NCI-H2081 treated with DMSO at 0.1 percent for 48 hours (cell line): Measurements from ENCODE around the gene LZTS3.
"Not testable (repeated sequence)": the region's sequence is repeated elsewhere in the genome, so short reads cannot be mapped to it uniquely, and the experiment has no call there.

Experiments
- DNase-seq: peaks from one replicate; lab custom pipeline; 2025; lab: John Stamatoyannopoulos, UW

The LZTS3 gene

GRCh38 chr20:3166913-3167342 lies 6.4 kb downstream of the LZTS3 start:
- no peak for DNase-seq

DNA sequence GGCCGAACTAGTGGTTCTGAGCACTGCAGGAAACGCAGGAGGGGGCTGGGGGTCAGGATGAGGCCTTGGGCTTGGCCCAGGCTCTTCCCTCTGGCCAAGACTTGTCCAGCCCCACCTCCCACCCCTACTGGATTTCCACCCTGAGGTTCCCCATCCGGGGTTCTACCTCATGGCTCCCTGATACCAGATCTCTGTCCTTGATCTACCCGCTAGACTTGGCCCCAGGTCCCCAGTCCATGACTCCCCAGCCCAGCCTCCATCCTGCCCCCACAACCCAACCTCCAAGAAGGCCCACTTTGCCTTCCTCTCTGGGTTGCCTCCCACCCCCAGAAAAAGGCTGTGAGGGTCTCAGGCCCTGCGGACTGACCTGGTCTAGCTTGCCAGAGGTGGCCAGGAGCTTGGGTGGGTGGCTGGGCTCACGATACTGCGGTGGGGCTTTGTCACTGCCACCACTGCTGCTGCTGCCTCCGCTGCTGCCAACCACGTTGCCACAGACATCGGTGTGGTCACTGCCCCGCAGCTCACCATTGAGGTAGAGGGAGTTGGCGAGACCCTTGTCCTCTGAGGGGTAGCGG lies 6.9 kb downstream of the LZTS3 start:
- DNase-seq: no peak

DNA sequence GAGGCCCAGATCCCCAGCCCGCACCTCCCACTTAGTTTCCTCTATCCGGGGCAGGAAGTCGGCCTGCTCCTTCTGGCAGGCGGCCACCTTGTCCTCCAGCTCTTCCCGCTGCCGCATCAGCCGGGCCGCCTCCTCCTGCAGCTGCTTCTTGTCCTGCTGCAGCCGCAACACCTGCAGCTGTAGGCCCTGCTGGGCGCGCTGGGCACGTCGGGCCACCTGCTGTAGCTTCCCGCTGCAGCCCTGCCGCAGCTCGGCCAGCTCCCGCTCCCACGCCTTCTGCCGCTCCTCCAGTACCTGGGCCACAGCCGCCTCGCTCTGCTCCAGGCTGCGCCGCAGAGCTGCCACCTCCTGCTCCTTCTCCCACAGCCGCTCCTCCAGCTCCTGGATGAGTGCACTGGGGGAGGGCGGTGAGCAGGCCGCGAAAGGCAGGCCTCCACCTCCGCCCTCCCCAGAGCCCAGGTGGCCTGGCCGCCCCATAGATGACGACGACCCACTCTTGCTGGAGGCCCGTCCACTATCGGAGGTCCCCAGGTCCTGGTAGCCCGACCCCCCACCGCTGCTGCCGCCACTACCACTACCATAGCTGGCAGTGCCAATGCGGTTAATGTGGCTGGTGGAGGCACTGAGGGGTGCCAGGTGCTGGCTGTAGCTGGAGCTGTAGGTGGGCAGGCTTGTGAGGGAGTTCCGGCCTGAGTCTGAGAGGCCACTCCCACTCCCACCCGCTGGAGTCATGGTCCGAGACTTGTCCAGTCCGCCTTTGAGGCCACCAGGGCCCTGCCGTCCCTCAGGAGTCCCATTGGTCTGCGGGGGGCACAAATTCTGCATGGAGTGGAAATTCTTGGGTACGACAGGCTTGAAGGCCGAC lies 7.6 kb downstream of the LZTS3 start:
- no peak for DNase-seq

- DNase-seq: no peak
Observed at GRCh38 chr20:3164763-3165410, 8.5 kb downstream of the LZTS3 start.

DNA sequence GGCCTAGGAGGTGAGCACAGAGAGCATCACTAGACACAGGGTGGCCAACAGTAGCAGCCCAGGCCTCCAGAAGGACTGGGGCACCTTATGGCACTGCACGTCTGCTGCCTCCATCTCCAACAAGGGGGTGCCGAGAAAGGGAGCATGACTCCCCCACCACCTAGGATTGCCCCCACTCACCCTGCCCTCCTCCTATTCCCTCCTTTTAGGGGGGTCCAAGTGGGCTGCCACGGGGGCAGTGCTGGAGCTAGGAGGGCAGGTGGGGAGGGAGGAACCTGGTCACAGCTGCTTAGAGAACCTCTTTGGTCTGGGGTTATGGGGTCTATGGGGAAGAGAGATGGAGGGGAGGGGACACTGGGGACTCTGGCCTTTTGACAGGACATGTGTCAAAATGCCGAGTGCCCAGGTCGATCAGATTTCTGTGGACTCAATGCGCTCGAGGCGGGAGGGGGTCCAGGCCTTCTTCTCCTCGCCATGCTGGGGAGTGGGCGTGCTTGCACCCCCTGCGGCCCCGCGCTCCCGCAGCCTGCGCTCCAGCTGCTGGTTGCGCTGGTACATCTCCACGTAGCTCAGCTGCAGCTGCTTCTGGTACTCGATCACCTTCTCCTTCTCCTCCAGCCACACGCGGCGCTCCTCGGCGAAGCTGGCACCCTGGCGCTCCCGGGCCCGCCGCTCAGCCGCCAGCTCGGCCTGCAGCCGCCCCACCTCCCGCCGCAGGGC lies 9.1 kb downstream of the LZTS3 start:
- no peak for DNase-seq

DNA sequence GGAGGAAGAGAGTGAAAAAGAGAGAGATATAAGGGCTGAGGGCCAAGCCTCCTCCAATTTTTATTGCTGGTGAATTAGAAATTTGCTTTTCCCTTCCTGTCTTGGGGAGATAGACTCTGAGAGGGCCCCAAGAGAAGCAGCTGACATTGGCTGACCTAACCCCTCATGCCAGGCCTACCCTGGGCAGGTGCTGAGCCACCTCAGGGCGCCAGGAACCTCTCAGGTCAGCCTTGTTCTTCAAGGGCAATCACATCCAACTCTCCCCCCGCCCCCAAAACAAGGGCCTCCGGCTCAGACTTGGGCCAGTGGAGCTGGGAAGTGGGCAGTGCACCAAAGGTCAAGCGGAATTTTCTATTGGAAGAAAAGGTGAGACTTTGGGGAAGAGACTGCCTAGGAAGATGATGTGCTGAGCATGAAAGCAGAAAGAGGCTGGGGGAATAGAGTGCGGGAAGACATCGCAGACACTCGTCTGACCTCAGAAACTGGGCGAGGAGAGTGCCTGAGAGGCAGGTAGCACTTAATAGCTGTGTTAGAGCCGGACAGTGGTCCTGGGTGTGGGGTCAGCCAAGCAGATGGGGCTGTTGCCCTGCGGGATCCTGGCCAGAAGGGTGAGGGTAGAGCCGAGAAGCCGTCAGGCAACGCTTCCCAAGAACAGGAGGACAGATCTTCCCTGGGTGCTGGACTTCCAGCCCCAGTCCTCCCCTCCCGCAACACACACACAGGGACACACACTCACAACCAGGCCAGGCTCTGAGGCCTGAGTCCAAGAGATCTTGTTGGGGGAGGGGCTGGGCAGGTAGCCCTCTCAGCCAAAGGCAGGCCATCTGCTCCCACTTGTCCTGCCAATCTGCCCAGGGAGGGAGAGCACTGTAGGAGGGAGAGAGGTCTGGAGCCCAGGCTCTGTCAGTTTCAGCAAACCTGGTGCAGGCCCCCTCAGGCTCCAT lies 10.0 kb downstream of the LZTS3 start:
- DNase-seq: no peak

DNA sequence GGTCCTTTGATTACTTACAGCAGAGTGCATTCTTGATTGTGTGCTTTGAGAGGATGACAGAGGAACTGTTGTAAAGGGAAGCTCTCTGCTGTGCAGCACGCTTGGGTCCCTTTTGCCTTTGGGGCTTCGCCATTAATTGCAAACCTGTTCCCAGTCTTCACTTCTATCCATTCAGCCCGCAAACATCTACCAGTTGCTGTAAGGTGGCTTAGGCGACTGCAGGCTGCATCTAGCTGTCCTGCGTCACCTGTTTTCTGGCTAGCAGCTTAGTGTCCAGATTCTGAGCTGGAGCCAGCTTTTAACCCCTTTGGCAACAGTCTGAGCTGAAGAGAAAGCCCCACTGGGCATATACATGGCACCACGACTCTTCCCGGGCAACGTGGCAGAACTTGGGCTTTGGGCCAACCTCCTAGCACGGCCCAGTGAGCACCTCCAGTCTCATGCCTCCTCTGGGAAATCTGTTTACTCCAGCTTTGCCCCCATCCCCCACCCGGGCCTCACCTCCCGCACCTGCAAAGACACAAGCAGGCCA lies 11.2 kb downstream of the LZTS3 start:
- no peak for DNase-seq

- no peak for DNase-seq
Observed at GRCh38 chr20:3161316-3162079, 11.9 kb downstream of the LZTS3 start.

- no peak for DNase-seq
Observed at GRCh38 chr20:3160418-3160817, 12.9 kb downstream of the LZTS3 start.

- no peak for DNase-seq
Observed at GRCh38 chr20:3158968-3159431, 14.3 kb downstream of the LZTS3 start.

GRCh38 chr20:3157817-3158216 lies 15.5 kb downstream of the LZTS3 start:
- DNase-seq: no peak

GRCh38 chr20:3156811-3157619 lies 16.3 kb downstream of the LZTS3 start:
- DNase-seq: no peak

GRCh38 chr20:3152057-3152644 lies 21.2 kb downstream of the LZTS3 start:
- not testable (repeated sequence) for DNase-seq

GRCh38 chr20:3150908-3151307 lies 22.4 kb downstream of the LZTS3 start:
- DNase-seq: no peak

DNA sequence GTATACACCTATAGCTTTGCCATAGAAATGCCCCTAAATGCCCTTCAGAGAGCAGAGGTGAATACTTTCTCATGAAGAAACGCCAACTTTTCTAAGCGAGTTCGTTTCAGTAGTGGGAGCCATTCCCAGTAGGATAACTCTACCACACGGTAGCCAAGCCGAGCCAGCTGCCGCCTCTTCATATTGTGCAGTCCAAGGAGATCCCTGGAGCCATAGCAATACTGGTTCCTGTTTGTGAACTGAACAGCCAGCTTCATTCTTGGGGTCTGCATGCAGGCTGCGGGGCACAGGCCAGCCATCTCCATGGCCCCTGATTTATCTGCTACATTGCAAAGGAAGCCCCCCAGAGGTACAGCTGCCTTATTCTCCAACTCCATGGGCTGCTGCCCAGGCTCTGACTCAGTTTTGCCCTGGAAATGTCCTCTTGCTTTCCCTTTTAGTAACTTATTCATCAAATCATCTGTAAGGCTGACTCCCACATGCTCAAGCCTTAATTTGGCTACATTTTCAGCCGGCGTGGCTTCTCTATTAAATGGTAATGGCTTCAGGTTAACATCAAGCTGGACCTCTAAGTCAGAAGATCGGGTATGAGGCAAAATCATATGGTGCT lies 26.5 kb downstream of the LZTS3 start:
- DNase-seq: no peak

GRCh38 chr20:3141757-3142156 lies 31.6 kb downstream of the LZTS3 start:
- no peak for DNase-seq

DNA sequence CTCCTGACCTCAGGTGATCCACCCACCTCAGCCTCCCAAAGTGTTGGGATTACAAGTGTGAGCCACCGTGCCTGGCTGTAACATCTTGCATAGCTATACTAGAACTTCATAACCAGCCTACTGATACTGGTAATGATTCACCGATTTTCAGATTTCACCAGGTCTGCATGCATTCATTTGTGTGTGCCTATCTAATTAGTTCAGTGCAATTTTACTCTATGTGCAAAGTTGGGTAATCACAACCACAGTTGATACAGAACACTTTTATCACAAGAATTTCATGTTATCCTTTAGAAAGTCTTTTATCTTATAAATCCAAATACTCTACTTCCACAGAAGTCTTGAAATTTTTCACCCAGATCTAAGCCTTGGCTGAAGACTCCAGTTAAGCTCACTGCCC lies 35.9 kb downstream of the LZTS3 start:
- no peak for DNase-seq

DNA sequence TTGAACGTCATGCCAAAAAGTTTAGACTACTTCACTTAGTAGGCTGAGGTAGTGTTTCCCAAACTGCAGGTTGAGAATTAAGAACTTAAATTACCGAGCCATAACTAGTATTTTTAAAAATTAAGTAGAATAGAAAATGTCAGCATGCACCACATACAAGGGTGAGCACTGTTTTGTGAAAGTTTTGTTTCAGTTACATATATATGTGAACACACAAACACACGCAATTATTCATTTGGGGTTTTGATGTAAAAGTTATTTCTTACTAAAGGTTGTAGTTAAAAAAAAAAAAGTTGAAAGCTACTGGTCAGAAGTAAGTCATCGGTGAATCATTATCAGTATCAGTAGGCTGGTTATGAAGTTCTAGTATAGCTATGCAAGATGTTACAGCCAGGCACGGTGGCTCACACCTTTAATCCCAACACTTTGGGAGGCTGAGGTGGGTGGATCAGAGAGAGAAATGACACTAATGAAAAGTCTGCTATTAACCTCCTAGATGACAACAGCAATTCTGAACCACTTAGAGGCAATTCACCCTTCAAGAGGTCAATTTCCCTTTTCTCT lies 37.8 kb downstream of the LZTS3 start:
- no peak for DNase-seq
